ENCODE measurements around the gene RAG1.
"Not testable (repeated sequence)": the region's sequence is repeated elsewhere in the genome, so short reads cannot be mapped to it uniquely, and the experiment has no call there.

RAG1 gene

GRCh38 chr11:36567694-36568093 is at the start of gene RAG1:
RAG1 (plus strand) TSS chr11:36568007; CDS start chr11:36573305, 5,298 bp downstream.
- no peak for DNase-seq

- DNase-seq = no peak
Observed at GRCh38 chr11:36530840-36531239, 37.0 kb upstream of the RAG1 start.

DNA sequence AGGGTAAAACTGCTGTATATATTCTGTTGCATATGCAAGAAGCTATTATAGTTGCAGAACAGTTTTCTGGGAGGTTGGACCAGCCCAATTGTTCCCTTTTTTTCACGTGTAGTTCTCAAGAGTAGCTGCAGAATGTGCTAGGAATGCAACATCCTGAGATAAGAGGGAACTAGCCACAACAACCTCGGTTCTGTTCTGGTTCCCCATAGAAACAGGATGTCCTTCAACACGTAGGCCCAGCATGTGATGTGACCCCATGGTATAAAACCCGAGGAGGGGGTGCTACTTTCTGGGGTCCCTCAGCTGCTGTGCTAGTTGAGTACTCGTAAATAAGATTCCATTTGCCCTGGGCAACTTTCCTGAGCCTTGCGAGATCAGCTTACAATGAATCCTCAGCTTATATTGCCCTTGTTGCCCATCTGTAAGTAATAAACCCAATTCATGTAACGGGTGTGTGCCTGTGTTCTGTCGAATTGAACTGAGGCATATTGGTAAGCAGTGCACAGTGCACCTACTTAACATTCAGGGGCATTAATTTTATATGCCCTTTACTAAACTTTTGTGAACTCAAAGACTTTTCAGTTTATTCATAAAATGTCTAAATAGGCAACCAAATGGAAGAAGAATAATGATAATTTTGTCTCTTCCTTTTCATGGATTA is 34.7 kb upstream of the RAG1 start:
- DNase-seq = no peak

DNA sequence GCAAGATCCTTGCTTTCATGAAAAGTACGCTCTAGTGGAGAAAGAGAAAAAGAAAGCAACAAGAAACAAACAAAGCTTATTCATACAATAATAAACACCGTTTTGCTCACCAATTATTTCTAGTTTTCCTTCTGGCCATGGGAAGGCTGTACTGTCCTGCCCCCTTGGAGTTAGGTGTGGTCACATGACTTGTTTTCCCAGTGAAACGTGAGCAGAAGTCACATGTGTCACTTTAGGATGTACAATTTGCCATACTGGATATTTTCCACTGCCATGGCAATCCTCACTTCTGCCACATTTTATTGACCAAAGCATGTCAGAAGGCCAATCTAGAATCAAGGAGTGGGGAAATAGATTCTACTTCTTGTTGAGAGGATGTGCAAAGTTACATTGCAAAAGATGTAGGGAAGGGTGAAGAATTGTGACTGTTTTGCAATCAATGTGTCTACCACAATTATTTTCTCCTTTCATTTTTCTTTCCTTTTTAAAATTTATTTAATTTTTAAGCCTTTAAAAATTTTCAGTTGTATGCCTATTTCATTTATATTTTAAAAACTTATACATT is 33.4 kb upstream of the RAG1 start:
- no peak for DNase-seq

DNA sequence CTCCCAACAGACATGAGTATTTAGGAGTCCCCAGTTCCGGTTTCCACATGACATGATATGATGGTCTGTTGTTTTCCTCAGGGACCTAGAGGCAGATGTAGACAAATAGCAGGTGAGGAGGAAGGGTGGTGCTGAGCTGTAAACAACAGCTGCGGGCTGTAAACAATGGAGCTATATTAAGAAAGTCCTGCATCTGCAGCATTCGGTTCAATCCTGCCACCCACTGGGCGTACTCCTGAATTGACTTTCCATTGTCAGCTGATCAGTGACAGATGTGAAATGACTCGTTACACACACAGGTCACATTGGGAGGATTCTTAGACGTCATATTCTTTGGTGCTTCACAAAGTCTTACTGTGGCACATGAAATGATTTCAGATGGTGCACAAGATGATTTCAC is 26.8 kb upstream of the RAG1 start:
- no peak for DNase-seq

- no peak for DNase-seq
Observed at GRCh38 chr11:36550385-36551115, 17.3 kb upstream of the RAG1 start.

- not testable (repeated sequence) for DNase-seq
Observed at GRCh38 chr11:36557390-36557789, 10.4 kb upstream of the RAG1 start.

GRCh38 chr11:36557991-36558390 is 9.8 kb upstream of the RAG1 start:
- no peak for DNase-seq

- DNase-seq = no peak
Observed at GRCh38 chr11:36558571-36559413, 9.0 kb upstream of the RAG1 start.

DNA sequence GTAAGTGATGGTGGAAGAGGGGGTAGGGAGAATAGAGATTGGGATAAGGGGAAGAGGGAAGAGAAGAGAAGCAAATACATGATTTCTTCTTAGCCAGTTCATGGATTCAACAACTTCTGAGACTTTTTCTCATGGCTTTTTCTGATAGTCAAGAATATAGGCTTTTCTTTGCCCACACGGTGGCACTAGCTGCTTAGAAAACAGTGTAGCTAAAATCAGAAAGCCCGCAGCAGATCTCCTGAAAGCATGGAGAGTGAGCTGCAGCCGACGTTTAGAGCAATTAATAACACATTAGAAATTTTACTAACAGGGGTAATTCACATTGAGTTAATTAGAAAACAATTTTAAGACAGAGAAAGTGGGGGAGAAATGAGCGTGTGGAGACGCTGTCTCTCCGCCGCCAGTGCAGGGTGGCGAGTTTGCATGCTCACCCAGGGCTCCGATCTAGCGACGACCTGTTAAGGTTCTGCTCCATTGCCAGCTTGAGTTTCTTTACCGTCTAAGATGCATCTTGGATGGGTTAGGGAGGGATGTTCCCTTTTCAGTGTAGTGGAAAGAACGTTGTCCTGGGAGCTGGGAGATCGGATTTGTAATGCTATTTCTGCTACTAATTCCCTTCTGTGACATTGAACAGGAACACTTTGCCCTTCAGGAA is 3.3 kb upstream of the RAG1 start:
- DNase-seq = no peak

DNA sequence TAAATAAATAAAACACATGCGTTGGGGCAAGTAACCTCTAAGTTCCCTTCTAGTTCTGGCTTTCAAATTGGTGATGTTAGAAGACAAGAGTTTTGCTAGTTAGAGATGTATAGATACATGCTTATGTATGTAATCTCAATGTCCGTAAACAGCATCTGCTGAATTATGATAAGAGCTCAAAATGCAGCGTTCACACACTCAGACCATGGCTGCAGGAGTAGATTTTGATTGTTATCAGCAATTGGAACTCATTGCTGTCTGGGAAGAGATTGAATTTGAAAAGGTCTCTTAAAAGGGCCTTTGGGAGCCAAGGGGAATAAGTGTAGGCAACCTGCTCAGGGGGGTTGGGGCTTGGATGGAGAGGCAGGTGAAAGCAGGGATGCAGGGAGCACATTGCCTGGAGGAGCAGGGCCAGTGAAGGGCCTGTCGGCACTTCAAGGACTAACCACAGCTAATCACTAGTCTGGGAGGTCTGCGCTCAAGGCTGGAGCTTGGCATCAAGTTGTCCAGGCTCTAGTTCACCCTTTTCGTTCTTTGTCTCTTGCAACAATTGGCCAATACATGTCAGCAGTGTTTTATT is 2.7 kb upstream of the RAG1 start:
- DNase-seq = no peak

DNA sequence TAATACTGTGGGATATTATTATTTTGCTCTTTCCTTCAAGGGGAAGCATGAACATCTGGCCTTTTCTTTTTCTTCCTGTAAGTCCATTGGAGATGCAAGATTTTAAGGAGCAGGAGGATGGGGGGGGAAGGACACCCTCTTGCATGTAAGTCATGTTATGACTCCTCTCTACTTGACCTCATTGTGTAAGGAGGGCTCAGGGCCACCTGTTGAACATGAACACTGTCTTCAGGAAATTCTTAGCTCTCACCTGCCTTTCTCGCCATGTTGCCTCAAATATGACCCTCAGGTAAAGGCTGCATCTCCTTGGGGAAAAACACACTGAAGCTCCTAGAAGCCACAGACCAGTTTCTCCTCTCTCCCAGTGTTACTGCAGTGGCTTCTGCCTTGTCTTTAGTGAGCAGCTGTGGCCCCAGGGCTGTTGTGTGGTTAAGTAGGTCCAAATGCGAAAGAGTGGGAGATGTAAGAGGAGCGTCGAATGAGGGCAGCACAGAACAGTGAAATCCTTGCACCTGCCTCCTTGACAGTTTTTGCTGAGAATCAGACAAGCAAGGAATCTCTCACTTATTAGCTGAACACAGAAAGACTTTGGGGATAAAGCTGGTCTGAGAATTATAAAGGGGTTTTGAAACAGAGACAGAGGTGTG is 1.3 kb upstream of the RAG1 start:
- no peak for DNase-seq

GRCh38 chr11:36569095-36569494 is 1.3 kb downstream of the RAG1 start:
- DNase-seq = no peak

- no peak for DNase-seq
Observed at GRCh38 chr11:36574486-36574885, 6.7 kb downstream of the RAG1 start.

GRCh38 chr11:36577373-36577772 is 9.6 kb downstream of the RAG1 start:
- no peak for DNase-seq

DNA sequence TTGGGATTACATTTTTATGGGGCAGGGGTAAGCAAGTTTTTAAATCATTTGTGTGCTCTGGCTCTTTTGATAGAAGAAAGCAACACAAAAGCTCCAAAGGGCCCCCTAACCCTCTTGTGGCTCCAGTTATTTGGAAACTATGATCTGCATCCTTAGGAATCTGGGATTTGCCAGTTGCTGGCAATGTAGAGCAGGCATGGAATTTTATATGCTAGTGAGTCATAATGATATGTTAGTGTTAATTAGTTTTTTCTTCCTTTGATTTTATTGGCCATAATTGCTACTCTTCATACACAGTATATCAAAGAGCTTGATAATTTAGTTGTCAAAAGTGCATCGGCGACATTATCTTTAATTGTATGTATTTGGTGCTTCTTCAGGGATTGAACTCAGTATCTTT is 10.1 kb downstream of the RAG1 start:
- DNase-seq = no peak

- no peak for DNase-seq
Observed at GRCh38 chr11:36578458-36578857, 10.7 kb downstream of the RAG1 start.

- DNase-seq = no peak
Observed at GRCh38 chr11:36581536-36581935, 13.7 kb downstream of the RAG1 start.

DNA sequence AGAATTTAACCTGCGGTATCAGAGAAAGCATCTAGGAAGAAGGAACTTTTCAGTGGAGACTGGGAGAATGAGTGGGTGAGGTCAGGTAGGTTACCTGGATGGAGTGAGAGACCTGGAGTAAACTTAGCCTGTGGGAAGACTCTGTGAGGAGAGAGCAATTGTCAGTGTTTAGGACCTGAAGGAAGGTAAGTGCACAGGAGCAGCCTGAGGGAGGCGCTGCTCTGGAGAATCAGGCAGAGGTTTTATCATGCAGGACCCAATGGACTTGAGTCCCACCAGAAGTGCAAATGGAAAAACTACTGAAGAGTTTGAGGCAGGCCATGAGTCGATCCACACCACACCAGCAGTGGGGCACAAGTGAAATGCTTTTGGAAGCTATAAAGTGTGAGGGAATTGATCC is 15.9 kb downstream of the RAG1 start:
- DNase-seq = no peak

GRCh38 chr11:36586543-36586942 is 18.7 kb downstream of the RAG1 start:
- no peak for DNase-seq

DNA sequence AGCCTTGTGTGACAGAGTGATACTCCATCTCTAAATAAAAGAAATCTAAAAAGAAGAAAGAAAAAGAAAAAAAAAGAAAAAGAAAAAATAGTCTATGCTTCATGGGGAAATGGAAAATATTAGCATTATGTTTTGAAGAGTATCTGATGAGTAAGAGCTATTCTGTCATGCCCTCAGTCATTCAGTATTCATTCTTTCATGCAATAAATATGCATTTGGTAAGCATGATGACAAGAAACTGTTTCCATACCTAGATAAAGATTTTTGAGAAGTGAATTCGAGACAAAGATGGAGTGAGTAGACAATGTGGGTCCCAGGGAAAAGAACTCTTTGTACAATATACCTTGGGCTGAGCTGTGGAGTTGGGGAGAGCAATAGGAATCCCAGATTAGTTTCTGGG is 20.3 kb downstream of the RAG1 start:
- no peak for DNase-seq

DNA sequence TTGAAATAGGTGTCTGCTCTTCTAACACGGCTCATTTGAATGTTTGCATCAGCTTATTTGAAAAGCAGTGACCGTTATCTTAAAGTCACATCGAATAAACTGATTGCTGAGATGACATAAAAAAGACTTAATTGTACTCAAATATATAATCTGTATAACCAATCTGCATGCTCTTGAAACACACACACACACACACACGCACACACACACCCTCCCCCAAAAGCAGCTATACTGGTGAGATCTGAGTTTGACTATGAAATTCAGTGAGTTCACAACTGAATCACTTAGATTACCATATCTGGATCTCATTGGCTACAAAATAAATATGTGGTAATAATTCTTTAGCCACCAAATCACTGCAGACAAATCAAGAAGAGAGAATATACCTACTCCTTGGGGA is 22.7 kb downstream of the RAG1 start:
- no peak for DNase-seq

Data from activated CD8-positive, alpha-beta memory T cell treated with anti-CD3 and anti-CD28 coated beads, Interleukin-2, amount 50 U/mL, for 48 hours (primary cell).